Tibial artery (tissue), 4 donors: ENCODE data around the gene AXIN1.
A peak's percentile ranks its signal among the peaks of the same experiment; 100 is the strongest.

ENCODE experiments used
- DNase-seq, 2 donors: peaks; one replicate each; pipeline ENCODE4 v3.0.0-alpha.2; 2019
- H3K27ac ChIP-seq, 2 donors: fragments of 200-600 bp; sonication (generic) in 1 of 2; 1 replicate in 1 of 2; 2 replicates in 1 of 2; pipeline ENCODE4 v1.5.1; 2018 to 2019; ENCODE audit warnings: mild to moderate bottlenecking in 1 of 2
- H3K27me3 ChIP-seq, 2 donors: fragments of 200-600 bp; sonication (generic) in 1 of 2; one replicate each; pipeline versions ENCODE4 v1.5.1 to v1.6.0; 2016 to 2019
- H3K36me3 ChIP-seq, 3 donors: fragments of 200-600 bp; sonication (generic) in 2 of 3; one replicate each; pipeline ENCODE4 v1.5.1; 2016 to 2019; ENCODE audit warnings: mild to moderate bottlenecking in 2 of 3
- H3K4me1 ChIP-seq, 4 donors: fragments of 200-600 bp; sonication (generic) in 2 of 4; 1 replicate in 3 of 4; 2 replicates in 1 of 4; pipeline ENCODE4 v1.5.1; 2016 to 2019
- H3K4me3 ChIP-seq, 2 donors: fragments of 200-600 bp; sonication (generic) in 1 of 2; 1 replicate in 1 of 2; 2 replicates in 1 of 2; pipeline ENCODE4 v1.5.1; 2018 to 2019; ENCODE audit warnings: mild to moderate bottlenecking in 2 of 2
- H3K9me3 ChIP-seq, 3 donors: fragments of 200-600 bp; sonication (generic) in 1 of 3; one replicate each; pipeline ENCODE4 v1.5.1; 2016 to 2019
- CTCF ChIP-seq, 2 experiments: fragments of 200-600 bp in 1 of 2; fragments of 450-650 bp in 1 of 2; IDR thresholded peaks; one replicate each; pipeline ENCODE4 v1.5.1; 2017 to 2019; ENCODE audit warnings: antibody characterized with exemption in 2 of 2, mild to moderate bottlenecking in 1 of 2, moderate library complexity in 1 of 2
- intact Hi-C: fragments of 100-400 bp; cut with DNase I; formaldehyde crosslinking; loops from one replicate; pipeline ENCODE4 v1.15.0; 2023; ENCODE audit warnings: low total_unique reads

AXIN1 gene

GRCh38 chr16:370443-370842 lies 17.9 kb upstream of the AXIN1 start, which contains the start of gene MRPL28:
Gene MRPL28 (minus strand): TSS chr16:370538. CDS start chr16:370218, 320 bp downstream.
- TF ChIP-seq CTCF (IDR thresholded peaks at IDR 0.05), result no peak
- Histone ChIP-seq H3K9me3 (no peaks in the 10 kb centered on the region), H3K36me3 (peaks cover 25 to 79% (median 59%) of the 10 kb centered on the region in 3 donors), H3K4me1 (peaks cover 6 to 19% (median 16%) of the 10 kb centered on the region in 4 donors), H3K4me3 (peak within 1 kb of the TSS; percentile 62 to 65), H3K27ac (peak within 1 kb of the TSS; percentile 76 to 79), H3K27me3 (no peaks in the 10 kb centered on the region)
- intact Hi-C loops, result no loop called here
- peak; percentile 95 to 97 for DNase-seq

GRCh38 chr16:369866-370436 lies 17.4 kb upstream of the AXIN1 start:
- peak overlapping the region; percentile 76 to 79 for H3K27ac ChIP-seq

GRCh38 chr16:369275-369865 lies 16.8 kb upstream of the AXIN1 start:
- peaks cover 0 to 6% of the 10 kb centered on the region in 2 donors for H3K27me3 ChIP-seq
- H3K4me1 ChIP-seq, result peaks cover 6 to 19% (median 16%) of the 10 kb centered on the region in 4 donors
- no peaks in the 10 kb centered on the region for H3K9me3 ChIP-seq
- no peak overlapping the region for H3K27ac ChIP-seq
- H3K4me3 ChIP-seq, result peak overlapping the region; percentile 62 to 65
- peaks cover 25 to 68% (median 50%) of the 10 kb centered on the region in 3 donors for H3K36me3 ChIP-seq
- TF ChIP-seq CTCF (IDR thresholded peaks at IDR 0.05), result no peak
- no peak for DNase-seq
- intact Hi-C loops, result no loop called here

More at GRCh38 chr16:369866-370436, 17.4 kb upstream of the AXIN1 start:
- DNase-seq, result no peak
- H3K4me3 ChIP-seq, result peak overlapping the region; percentile 62 to 65
- peaks cover 0 to under 1% of the 10 kb centered on the region in 2 donors for H3K27me3 ChIP-seq
- intact Hi-C loops, result no loop called here
- peaks cover 25 to 74% (median 55%) of the 10 kb centered on the region in 3 donors for H3K36me3 ChIP-seq
- TF ChIP-seq CTCF (IDR thresholded peaks at IDR 0.05), result no peak
- no peaks in the 10 kb centered on the region for H3K9me3 ChIP-seq
- H3K4me1 ChIP-seq, result peaks cover 6 to 19% (median 16%) of the 10 kb centered on the region in 4 donors

GRCh38 chr16:368388-369158 lies 16.1 kb upstream of the AXIN1 start:
- Histone ChIP-seq H3K4me1 (peaks cover 6 to 19% (median 16%) of the 10 kb centered on the region in 4 donors), H3K27ac (no peak overlapping the region), H3K9me3 (no peaks in the 10 kb centered on the region), H3K36me3 (peaks cover 25 to 60% (median 43%) of the 10 kb centered on the region in 3 donors), H3K27me3 (peaks cover 0 to 13% of the 10 kb centered on the region in 2 donors), H3K4me3 (no peak overlapping the region)
- no peak for DNase-seq
- intact Hi-C loops, result no loop called here
- TF ChIP-seq CTCF (IDR thresholded peaks at IDR 0.05), result no peak

GRCh38 chr16:367333-367903 lies 14.9 kb upstream of the AXIN1 start:
- no peak for DNase-seq
- intact Hi-C loops, result no loop called here
- Histone ChIP-seq H3K4me3 (no peak overlapping the region), H3K9me3 (no peaks in the 10 kb centered on the region), H3K36me3 (peaks cover 25 to 48% (median 31%) of the 10 kb centered on the region in 3 donors), H3K27ac (no peak overlapping the region), H3K4me1 (peaks cover 6 to 19% (median 17%) of the 10 kb centered on the region in 4 donors), H3K27me3 (peaks cover 0 to 25% of the 10 kb centered on the region in 2 donors)
- no peak for TF ChIP-seq CTCF (IDR thresholded peaks at IDR 0.05)
